SU-DHL-6 (cell line): Measurements from ENCODE around the gene ACBD4.
"Not testable (repeated sequence)": the region's sequence is repeated elsewhere in the genome, so short reads cannot be mapped to it uniquely, and the experiment has no call there.

ENCODE experiments used
- H2AFZ ChIP-seq: fragments of 200-600 bp; sonication (generic); 2 replicates; pipeline ENCODE4 v1.6.1; 2014; ENCODE audit warnings: low read depth, mild to moderate bottlenecking, moderate library complexity, mixed read lengths, antibody characterized with exemption, low read length; ENCODE audit not compliant: severe bottlenecking
- H3F3A ChIP-seq: fragments of 200-600 bp; shearing (Covaris generic); 2 replicates; pipeline ENCODE4 v1.6.0; 2016; ENCODE audit warnings: antibody characterized with exemption, mild to moderate bottlenecking; ENCODE audit not compliant: insufficient read depth
- H3K27ac ChIP-seq: fragments of 200-600 bp; sonication (generic); 2 replicates; pipeline ENCODE4 v1.5.1; 2016; ENCODE audit warnings: low read depth, mild to moderate bottlenecking, low read length, moderate library complexity, mixed read lengths
- H3K27me3 ChIP-seq: fragments of 200-600 bp; sonication (generic), shearing (Covaris generic); 2 replicates; pipeline ENCODE4 v1.6.0; 2014; ENCODE audit warnings: mild to moderate bottlenecking, low read length
- H3K36me3 ChIP-seq: fragments of 200-600 bp; sonication (generic); 2 replicates; pipeline ENCODE4 v1.6.1; 2014; ENCODE audit warnings: mild to moderate bottlenecking, low read length, mixed read lengths
- H3K4me2 ChIP-seq: fragments of 300-600, 200-600 bp; shearing (Covaris generic), sonication (generic); 2 replicates; pipeline ENCODE4 v1.6.0; 2014; ENCODE audit warnings: low read length, low read depth, mild to moderate bottlenecking; ENCODE audit not compliant: poor library complexity, severe bottlenecking
- H3K4me3 ChIP-seq: fragments of 200-600 bp; sonication (generic); 2 replicates; pipeline ENCODE4 v1.5.1; 2014; ENCODE audit warnings: antibody characterized with exemption, low read length, mild to moderate bottlenecking, mixed read lengths; ENCODE audit not compliant: insufficient read depth, poor library complexity, severe bottlenecking
- H3K79me2 ChIP-seq: fragments of 200-600 bp; sonication (generic); 2 replicates; pipeline ENCODE4 v1.6.1; 2014; ENCODE audit warnings: mild to moderate bottlenecking, low read length, moderate library complexity; ENCODE audit not compliant: insufficient read depth
- H3K9ac ChIP-seq: fragments of 200-600 bp; sonication (generic); 2 replicates; pipeline ENCODE4 v1.7.0; 2014; ENCODE audit warnings: mild to moderate bottlenecking, low read length
- H3K9me2 ChIP-seq: fragments of 200-600 bp; sonication (generic); replicated peaks from 2 replicates; pipeline ENCODE4 v1.6.1; 2014; ENCODE audit warnings: low read length; ENCODE audit not compliant: insufficient read depth
- H3K9me3 ChIP-seq: fragments of 200-600 bp; sonication (generic); 2 replicates; pipeline ENCODE4 v1.6.1; 2014; ENCODE audit warnings: low read length, mixed read lengths; ENCODE audit not compliant: insufficient read depth
- H4K20me1 ChIP-seq: fragments of 200-600 bp; sonication (generic); 2 replicates; pipeline ENCODE4 v1.6.1; 2014; ENCODE audit warnings: low read depth, mild to moderate bottlenecking, antibody characterized with exemption, low read length, moderate library complexity, mixed read lengths
- EZH2phosphoT487 ChIP-seq: fragments of 200-600 bp; sonication (generic), shearing (Covaris generic); conservative IDR thresholded peaks from 2 replicates; pipeline ENCODE4 v1.6.1; 2018; ENCODE audit warnings: mild to moderate bottlenecking, antibody characterized with exemption, low read length, moderate library complexity, mixed read lengths
- TF ChIP-seq, protein P1 (sequence below): fragments of 200-600 bp; sonication (generic); IDR thresholded peaks from one replicate; pipeline ENCODE4 v1.5.1; 2017; ENCODE audit warnings: antibody characterized with exemption, mild to moderate bottlenecking, low read length, moderate library complexity; ENCODE audit not compliant: insufficient read depth, poor library complexity, severe bottlenecking

The ACBD4 gene

DNA sequence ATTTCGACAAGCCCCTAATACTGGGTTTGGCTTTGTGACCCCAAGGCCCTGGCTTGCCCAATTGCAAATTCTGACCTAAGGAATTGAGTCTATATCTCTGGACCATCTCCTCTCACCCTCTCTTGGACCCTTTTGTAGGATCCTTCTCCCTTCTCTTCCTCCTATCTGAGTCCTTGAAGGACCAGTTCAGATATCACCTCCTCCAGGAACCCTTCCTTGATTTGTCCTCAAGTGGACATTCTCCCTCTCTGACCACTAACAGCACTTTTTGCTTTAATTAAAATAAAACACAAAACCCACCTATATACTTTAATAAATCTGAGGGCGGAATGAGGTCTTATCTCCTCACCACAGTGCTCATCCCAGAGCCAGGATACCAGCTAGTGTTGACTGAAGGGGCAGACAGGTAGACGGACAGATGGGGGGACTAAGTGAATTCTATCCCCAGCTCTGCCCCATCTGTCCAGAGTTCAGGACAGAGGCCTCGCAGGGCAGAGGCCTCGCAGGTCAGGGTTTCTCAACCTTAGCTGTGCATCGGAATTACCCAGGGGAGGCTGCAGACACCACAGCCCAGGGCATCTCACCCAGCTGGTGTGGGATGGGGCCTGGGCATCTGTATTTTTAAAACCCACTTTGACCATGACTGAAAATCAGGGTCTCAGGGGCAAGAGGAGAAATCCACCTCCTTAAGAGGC lies 12.3 kb upstream of the ACBD4 start:
- no peak overlapping the region for H2AFZ ChIP-seq
- no peaks in the 10 kb centered on the region for H3F3A ChIP-seq
- no peak overlapping the region for H3K4me3 ChIP-seq
- no peak overlapping the region for H3K9ac ChIP-seq
- no peaks in the 10 kb centered on the region for H3K36me3 ChIP-seq
- H4K20me1 ChIP-seq, result no peaks in the 10 kb centered on the region
- TF ChIP-seq EZH2phosphoT487, result no peak
- TF ChIP-seq, protein P1, sequence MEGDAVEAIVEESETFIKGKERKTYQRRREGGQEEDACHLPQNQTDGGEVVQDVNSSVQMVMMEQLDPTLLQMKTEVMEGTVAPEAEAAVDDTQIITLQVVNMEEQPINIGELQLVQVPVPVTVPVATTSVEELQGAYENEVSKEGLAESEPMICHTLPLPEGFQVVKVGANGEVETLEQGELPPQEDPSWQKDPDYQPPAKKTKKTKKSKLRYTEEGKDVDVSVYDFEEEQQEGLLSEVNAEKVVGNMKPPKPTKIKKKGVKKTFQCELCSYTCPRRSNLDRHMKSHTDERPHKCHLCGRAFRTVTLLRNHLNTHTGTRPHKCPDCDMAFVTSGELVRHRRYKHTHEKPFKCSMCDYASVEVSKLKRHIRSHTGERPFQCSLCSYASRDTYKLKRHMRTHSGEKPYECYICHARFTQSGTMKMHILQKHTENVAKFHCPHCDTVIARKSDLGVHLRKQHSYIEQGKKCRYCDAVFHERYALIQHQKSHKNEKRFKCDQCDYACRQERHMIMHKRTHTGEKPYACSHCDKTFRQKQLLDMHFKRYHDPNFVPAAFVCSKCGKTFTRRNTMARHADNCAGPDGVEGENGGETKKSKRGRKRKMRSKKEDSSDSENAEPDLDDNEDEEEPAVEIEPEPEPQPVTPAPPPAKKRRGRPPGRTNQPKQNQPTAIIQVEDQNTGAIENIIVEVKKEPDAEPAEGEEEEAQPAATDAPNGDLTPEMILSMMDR, result no peak
- H3K27ac ChIP-seq, result no peak overlapping the region
- no peaks in the 10 kb centered on the region for H3K79me2 ChIP-seq
- no peaks in the 10 kb centered on the region for H3K27me3 ChIP-seq
- no peak overlapping the region for H3K4me2 ChIP-seq
- no peaks in the 10 kb centered on the region for H3K9me3 ChIP-seq
- no peaks in the 10 kb centered on the region for H3K9me2 ChIP-seq

DNA sequence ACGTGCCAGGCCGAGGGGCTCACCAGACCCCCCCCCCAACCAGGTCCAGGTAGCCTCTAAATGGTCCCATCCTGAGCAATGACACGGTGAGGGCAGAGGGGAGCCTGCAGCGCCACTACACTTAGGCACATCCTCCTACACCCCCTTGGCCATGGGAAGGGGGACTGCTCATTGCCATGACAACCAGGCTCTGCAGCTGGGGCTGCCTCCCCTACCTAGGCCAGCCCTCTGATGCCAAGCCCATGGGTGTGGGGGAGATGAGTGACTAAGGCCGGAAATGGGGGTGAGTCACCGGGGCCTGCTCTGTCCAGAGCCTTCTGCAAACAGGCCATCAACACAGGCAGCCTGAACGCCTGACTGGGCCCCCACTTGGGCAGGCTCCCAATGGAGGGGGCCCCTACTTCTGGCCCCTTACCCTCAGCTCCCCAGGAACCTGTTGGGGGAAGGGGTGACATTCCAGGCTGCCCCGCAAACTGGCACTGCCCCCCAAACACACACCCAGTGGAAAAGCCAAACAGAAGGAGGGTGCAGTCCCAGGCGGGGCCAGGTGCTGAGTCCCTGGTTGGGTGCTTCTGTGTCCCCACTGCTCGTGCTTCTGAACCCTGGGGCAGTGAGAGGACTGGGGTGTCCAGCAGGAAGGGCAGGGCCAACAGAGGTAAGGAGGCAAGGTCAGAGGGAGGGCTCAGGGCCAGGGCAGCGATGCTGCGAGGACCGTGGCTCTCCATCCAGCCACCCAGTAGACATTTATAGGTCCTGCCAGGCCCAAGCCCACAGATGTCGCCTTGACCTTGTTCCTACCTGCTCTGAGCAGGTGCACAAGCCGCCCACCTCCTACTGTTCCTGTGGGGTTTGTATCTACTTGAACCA lies 11.3 kb upstream of the ACBD4 start:
- H3K9me2 ChIP-seq, result no peaks in the 10 kb centered on the region
- H3K36me3 ChIP-seq, result no peaks in the 10 kb centered on the region
- no peaks in the 10 kb centered on the region for H3K27me3 ChIP-seq
- no peaks in the 10 kb centered on the region for H4K20me1 ChIP-seq
- H3K9ac ChIP-seq, result no peak overlapping the region
- H3K79me2 ChIP-seq, result no peaks in the 10 kb centered on the region
- no peak overlapping the region for H3K4me2 ChIP-seq
- H3F3A ChIP-seq, result no peaks in the 10 kb centered on the region
- no peak overlapping the region for H3K27ac ChIP-seq
- no peaks in the 10 kb centered on the region for H3K9me3 ChIP-seq
- H3K4me3 ChIP-seq, result no peak overlapping the region
- H2AFZ ChIP-seq, result no peak overlapping the region
- no peak for TF ChIP-seq EZH2phosphoT487
- TF ChIP-seq, protein P1, result no peak

DNA sequence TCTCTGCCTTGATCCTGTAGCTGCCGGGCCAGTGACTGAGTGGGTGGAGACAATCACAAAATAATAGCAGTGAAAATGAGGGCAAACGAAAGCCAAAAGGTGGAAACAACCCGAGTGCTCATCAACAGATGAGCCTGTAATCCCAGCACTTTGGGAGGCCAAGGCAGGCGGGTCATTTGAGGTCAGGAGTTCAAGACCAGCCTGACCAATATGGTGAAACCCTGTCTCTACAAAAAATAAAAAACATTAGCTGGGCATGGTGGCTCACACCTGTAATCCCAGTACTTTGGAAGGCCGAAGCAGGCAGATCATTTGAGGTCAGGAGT lies 10.7 kb upstream of the ACBD4 start:
- not testable (repeated sequence) for H3K4me2 ChIP-seq, H4K20me1 ChIP-seq, H2AFZ ChIP-seq, H3K9me3 ChIP-seq, H3K9ac ChIP-seq, H3K4me3 ChIP-seq, H3K27ac ChIP-seq, H3K79me2 ChIP-seq, H3F3A ChIP-seq, H3K36me3 ChIP-seq, H3K27me3 ChIP-seq, H3K9me2 ChIP-seq

DNA sequence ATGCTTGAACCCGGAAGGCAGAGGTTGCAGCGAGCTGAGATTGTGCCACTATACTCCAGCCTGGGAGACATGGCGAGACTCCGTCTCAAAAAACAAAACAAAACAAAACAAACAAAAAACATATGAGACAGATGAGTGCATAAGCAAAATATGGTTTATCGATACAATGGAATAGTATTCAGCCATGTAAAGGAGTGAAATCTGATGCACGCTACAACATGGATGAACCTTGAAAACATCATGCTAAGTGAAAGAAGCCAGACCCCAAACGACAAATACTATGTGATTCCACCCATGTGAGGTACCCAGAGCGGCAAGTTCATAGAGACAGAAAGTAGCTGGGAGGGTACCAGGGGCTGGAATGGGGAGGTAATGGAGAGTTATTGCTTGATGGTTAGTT lies 10.0 kb upstream of the ACBD4 start:
- no peak overlapping the region for H3K9ac ChIP-seq
- H3F3A ChIP-seq, result no peaks in the 10 kb centered on the region
- no peaks in the 10 kb centered on the region for H3K27me3 ChIP-seq
- H3K36me3 ChIP-seq, result no peaks in the 10 kb centered on the region
- TF ChIP-seq, protein P1, result no peak
- TF ChIP-seq EZH2phosphoT487, result no peak
- no peak overlapping the region for H3K4me2 ChIP-seq
- H4K20me1 ChIP-seq, result no peaks in the 10 kb centered on the region
- no peaks in the 10 kb centered on the region for H3K9me2 ChIP-seq
- H3K27ac ChIP-seq, result no peak overlapping the region
- no peaks in the 10 kb centered on the region for H3K9me3 ChIP-seq
- no peak overlapping the region for H2AFZ ChIP-seq
- H3K79me2 ChIP-seq, result no peaks in the 10 kb centered on the region
- H3K4me3 ChIP-seq, result no peak overlapping the region
